Brain pericyte (primary cell): ENCODE results near the gene UBE2D2.
"Not testable (repeated sequence)": the region's sequence is repeated elsewhere in the genome, so short reads cannot be mapped to it uniquely, and the experiment has no call there.

ENCODE experiments used
- DNase-seq: peaks from one replicate; pipeline ENCODE4 v3.0.0-alpha.2; 2012; ENCODE audit warnings: low read depth, low spot score

Gene UBE2D2

DNA sequence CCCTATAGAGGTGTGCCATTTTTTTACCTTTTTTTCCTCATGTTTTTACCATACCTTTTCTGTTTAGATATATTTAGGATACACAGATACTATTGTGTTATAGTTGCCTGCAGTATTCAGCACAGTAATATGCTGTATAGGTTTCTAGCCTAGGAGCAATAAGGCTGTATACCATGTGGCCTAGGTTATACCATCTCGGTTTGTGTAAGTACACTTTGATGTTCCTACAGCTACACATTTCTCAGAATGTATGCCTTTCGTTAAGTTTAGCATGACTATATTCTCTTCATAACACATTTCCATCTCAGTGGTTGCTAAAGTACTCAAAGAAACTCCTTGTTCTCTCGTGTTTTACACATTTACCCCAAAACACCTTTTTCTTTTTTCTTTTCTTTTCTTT lies 23.0 kb downstream of the UBE2D2 start:
- DNase-seq: no peak

GRCh38 chr5:139588116-139588515 lies 27.0 kb downstream of the UBE2D2 start:
- not testable (repeated sequence) for DNase-seq

GRCh38 chr5:139588962-139589361 lies 27.8 kb downstream of the UBE2D2 start:
- DNase-seq: no peak

GRCh38 chr5:139592289-139592688 lies 31.1 kb downstream of the UBE2D2 start:
- no peak for DNase-seq

DNA sequence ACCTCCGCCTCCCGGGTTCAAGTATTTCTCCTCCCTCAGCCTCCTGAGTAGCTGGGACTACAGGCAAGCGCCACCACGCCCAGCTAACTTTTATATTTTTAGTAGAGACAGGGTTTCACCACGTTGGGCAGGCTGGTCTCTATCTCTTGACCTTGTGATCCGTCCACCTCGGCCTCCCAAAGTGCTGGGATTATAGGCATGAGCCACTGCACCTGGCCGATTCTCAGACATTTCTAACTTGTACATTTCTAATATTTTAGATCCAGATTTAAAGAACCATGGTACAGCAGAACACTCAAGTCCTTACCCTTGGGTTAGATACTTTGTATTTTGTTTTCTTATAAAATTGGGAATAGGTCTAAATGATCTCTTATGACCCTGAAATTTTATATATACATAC lies 31.9 kb downstream of the UBE2D2 start:
- DNase-seq: not testable (repeated sequence)

GRCh38 chr5:139593716-139594319 lies 32.7 kb downstream of the UBE2D2 start:
- no peak for DNase-seq

DNA sequence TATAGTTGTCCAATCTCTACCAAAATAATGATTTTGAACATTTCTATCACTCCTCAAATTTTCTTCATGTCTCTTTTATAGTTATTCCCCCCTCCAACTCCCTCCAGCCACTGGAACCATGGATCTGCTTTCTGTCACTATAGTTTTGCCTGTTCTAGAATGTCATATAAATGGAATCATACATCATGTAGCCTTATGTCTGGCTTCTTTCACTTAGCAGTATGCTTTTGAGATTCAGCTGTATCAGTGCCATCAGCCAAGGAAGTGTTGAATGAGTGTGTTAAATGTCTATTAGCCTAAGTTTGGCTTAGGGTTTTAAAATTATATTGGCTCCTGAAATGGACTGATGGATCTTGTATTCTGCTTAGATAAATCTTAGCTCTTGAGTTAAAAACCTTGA lies 36.0 kb downstream of the UBE2D2 start:
- DNase-seq: no peak

GRCh38 chr5:139598601-139598965 lies 37.4 kb downstream of the UBE2D2 start:
- not testable (repeated sequence) for DNase-seq

DNA sequence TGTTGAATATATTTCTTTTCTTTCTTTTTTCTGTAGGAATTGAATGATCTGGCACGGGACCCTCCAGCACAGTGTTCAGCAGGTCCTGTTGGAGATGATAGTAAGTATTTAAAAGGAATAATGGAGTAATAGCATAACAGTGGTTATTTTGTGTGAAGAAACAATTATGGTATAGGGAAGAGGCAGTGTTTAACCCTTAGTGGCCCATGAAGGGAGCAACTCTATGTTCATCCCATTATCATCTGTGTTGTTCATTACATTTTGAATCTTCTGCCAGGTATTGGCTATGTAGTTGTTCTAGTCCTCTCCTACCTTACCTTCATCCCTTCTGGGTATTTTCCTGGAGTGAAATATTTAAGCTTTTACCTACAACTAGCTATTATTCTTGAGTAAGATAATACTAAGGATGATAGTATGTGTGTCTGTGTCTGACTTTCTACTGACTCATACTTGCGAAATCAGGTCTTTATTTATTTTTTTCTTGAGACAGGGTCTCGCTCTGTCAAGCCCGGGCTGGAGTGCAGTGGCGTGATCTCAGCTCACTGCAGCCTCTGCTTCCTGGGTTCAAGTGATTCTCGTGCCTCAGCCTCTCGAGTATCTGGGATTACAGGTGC lies 39.3 kb downstream of the UBE2D2 start:
- DNase-seq: no peak

DNA sequence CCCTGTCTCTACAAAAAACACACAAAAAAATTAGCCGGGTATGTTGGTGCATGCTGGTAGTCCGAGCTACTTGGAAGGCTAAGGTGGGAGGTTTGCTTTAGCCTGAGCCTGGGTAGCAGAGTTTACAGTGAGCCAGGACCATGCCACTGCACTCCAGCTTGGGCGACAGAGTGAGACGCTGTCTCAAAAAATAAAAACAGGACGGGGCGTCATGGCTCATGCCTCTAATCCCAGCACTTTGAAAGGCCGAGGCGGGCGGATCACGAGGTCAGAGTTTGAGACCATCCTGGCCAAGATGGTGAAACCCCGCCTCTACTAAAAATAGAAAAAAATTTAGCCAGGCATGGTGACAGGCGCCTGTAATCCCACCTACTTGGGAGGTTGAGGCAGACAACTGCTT lies 40.3 kb downstream of the UBE2D2 start:
- no peak for DNase-seq

DNA sequence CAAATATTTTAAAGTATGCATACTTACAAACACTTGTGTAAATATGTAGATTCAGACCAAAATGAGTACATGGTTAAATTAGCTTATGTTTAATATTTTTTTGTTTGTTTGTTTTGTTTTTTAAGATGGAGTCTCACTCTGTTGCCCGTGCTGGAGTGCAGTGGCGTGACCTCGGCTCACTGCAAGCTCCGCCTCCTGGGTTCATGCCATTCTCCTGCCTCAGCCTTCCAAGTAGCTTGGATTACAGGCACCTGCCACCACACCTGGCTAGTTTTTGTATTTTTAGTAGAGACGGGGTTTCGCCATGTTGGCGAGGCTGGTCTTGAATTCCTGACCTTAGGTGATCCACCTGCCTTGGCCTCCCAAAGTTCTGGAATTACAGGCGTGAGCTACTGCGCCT lies 40.8 kb downstream of the UBE2D2 start:
- not testable (repeated sequence) for DNase-seq

DNA sequence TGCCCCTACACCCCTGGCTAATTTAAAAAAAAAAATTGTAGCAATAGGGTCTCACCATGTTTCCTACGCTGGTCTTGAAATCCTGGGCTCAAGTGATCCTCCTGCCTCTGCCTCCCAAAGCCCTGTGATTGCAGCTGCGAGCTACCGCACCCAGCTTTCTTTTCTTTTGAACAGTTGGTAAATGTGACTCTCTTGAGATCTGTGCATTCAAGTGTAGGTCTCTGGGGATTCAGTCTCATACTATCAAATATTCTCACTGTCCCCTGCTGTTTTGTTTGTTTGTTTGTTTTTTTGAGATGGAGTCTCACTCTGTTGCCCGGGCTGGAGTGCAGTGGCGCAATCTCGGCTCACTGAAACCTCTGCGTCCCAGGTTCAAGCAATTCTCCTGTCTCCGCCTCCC lies 44.7 kb downstream of the UBE2D2 start:
- no peak for DNase-seq

DNA sequence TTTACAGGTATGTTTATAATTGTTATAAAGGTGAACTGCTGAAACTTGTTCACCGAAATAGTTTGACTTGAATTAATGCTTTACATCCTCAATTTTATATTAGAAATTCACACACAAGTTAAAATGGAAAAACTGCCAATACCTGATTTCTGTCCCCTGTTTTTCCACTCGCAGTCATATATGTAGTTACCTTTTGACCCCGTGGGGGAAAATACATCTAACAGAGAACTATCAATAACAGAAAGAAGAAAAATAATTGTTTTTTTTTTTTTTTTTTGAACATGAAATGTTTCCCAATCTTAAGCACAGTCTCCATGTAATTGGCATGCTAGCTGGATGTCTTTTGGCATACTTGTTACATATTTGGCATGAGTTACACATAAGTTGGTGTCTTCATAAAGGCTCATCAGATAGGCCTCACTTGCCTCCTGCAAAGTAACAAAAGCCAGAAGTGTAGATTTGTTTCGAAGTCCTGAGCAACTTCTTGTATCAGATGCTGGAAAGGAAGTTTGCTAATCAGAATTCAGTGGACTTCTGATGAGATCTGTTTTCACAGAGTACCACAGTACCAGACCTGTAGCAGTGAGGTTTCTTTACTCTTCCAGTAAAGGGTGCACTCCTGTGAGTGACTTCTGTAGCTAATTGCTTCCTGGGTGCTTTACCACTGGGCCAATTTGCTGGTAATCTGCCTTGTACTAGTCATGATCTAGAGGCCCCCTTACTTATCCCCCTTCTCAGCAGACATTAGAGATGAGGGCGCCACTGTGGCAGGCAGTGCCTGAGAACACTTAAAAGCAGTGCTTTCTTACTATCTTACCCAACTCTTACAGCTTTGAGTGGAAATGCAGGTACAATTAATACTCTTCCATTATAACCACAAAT lies 50.8 kb downstream of the UBE2D2 start:
- no peak for DNase-seq

DNA sequence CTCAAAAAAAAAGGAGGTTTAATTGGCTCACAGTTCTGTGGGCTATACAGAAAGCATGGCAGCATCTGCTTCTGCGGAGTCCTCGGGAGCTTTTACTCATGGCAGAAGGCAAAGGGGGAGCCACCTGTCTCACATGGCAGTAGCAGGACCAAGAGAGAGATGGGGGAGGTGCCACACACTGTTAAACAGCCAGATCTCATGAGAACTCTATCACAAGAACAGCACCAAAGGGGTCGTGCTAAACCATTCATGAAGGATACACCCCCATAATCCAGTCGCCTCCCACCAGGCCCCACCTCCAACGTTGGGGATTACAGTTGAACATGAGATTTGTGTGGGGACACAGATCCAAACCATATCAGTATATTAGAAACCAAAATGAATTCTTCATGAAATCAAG lies 58.7 kb downstream of the UBE2D2 start:
- no peak for DNase-seq

DNA sequence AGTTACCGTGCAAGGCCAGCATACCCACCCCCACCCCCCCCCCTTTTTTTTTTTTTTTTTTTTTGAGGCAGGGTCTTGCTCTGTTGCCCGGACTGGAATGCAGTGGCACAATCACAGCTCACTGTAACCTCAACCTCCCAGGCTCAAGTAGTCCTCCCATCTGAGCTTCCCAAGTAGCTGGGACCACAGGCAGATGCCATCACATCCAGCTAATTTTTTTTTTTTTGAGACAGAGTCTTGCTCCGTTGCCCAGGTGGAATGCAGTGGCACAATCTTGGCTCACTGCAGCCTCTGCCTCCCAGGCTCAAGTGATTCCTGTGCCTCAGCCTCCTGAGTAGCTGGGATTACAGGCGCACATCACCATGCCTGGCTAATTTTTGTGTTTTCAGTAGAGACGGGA lies 64.3 kb downstream of the UBE2D2 start:
- DNase-seq: not testable (repeated sequence)

GRCh38 chr5:139630855-139631254 lies 69.7 kb downstream of the UBE2D2 start:
- DNase-seq: no peak

GRCh38 chr5:139631520-139632165 lies 70.5 kb downstream of the UBE2D2 start:
- no peak for DNase-seq

DNA sequence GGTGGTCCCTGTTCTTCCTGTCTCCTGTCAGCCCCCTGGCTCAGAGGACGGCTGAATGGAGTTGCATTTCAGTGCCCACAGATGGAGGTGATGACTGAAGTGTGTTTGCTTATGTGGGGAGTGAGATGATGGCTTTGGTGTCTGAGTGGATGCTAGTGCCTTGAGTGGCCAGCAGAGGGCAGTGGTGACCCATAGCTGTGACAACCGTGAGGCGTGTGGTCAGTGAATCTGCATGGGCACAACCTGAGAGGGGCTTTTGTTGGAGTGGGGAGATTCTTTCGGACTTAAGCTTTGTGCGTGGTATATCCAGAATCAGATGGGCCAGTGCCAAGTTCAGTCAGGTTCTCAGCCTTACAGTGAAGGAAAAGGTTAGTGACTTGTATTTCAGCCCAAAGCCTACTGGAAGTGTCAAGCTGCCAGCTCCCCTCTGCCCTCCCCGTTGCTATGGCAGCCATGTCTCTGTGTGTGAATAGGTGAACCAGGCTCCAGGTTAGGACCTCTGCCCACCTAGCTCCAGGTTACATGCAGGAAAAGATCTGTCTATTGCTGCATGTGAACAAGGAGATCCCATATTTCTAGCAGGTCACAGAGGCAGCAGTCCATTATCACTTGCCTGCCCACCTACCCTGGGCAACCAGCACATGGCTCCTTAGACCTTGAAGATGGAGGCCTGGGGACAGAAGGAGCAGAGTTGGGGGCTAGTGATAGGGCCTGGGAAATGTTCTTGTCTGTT lies 72.3 kb downstream of the UBE2D2 start:
- no peak for DNase-seq

GRCh38 chr5:139634028-139634325 lies 72.8 kb downstream of the UBE2D2 start:
- DNase-seq: no peak

DNA sequence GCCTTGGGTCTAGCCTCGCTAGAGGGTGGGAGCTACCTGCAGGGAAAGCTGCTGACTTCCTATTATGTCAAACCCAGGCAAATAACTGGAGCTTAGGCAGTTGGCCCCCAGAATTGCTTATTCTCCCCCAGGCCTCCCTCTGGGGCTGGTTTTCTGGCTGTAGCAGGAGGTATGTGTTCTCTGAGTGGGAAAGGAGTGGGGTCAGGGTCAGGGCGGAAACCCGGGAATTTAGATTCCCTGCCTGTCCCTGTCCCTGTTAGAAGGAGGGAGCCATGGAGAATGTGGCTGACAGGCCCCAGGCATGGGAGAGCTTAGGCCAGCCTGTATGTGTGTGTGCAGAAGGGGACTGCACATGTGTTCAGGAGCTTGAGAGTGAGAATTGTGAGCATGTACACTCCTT lies 73.4 kb downstream of the UBE2D2 start:
- no peak for DNase-seq

DNA sequence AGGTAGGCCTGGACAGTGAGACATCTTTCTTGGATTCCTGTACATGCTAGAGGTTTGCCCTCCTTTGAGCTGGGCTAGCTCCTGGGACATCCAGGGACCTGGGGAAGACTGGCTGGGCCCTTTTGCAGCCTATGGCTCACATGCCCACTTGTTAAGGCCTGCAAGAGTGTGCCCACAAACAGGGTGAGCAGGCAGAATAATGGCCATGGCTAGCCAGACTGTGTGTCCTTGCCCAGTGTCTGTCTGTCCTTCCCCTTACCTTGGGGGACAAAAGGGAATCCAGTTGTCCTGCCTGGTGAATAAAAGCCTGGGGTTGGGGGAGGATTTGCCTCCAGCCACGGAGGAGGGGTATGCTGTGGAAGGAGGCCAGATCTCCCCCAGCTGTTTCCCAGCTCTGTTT lies 74.1 kb downstream of the UBE2D2 start:
- no peak for DNase-seq
